Panc1 (cell line): ENCODE data around the gene ELFN2. TPM values are rescaled to one million over a fixed set of nuclear protein-coding genes. Genes with fewer than 3 reads are reported as not detected.

Experiments used
- ATAC-seq: fragments of 200-7000 bp; cut with Tn5 transposase; 2 replicates; pipeline ENCODE4 v1.9.1; 2020; ENCODE audit warnings: mild to moderate bottlenecking, moderate library complexity
- BruUV-seq: library from RNA; stranded (reverse); fragments of 400-500 nt; replicated peaks from 2 replicates; lab custom pipeline; 2021; lab: Mats Ljungman, UMichigan
- CTCF ChIA-PET: fragments of 300-600 bp; sonication (Branson Sonifier 250); formaldehyde crosslinking; loops from one replicate; lab custom pipeline; 2022; ENCODE audit warnings: antibody characterized with exemption; lab: Charles Lee
- POLR2A ChIA-PET: fragments of 300-600 bp; sonication (Branson Sonifier 250); formaldehyde crosslinking; loops from one replicate; lab custom pipeline; 2022; ENCODE audit warnings: antibody characterized with exemption; lab: Charles Lee
- DNase-seq: peaks from one replicate; pipeline ENCODE4 v3.0.0-alpha.2; 2010; ENCODE audit warnings: low read depth, low spot score
- H3K27ac ChIP-seq: 2 replicates; pipeline ENCODE4 v1.5.1; 2011; ENCODE audit warnings: mild to moderate bottlenecking, low read length, inconsistent platforms
- H3K27me3 ChIP-seq: fragments of 200-500 bp; sonication (Bioruptor generic); 2 replicates; pipeline ENCODE4 v1.6.0; 2014; ENCODE audit warnings: low read length, inconsistent platforms; ENCODE audit not compliant: control insufficient read depth, insufficient read depth
- H3K36me3 ChIP-seq: fragments of 200-500 bp; sonication (Bioruptor generic); 2 replicates; pipeline ENCODE4 v1.5.1; 2014; ENCODE audit warnings: inconsistent platforms, mild to moderate bottlenecking, low read length, moderate library complexity; ENCODE audit not compliant: control insufficient read depth, insufficient read depth
- H3K4me1 ChIP-seq: 2 replicates; pipeline ENCODE4 v1.5.1; 2011; ENCODE audit warnings: inconsistent platforms, mild to moderate bottlenecking, low read length, moderate library complexity; ENCODE audit not compliant: control insufficient read depth, insufficient read depth
- H3K4me3 ChIP-seq, 2 experiments: 2 replicates each; pipeline ENCODE4 v1.5.1; 2011 to 2012; ENCODE audit warnings: low read depth in 2 of 2, low read length in 2 of 2, mild to moderate bottlenecking in 2 of 2, inconsistent platforms in 1 of 2, moderate library complexity in 1 of 2
- H3K9me3 ChIP-seq: fragments of 200-500 bp; sonication (Bioruptor generic); 2 replicates; pipeline ENCODE4 v1.5.1; 2014; ENCODE audit warnings: low read depth, mild to moderate bottlenecking, inconsistent platforms, low read length, moderate library complexity; ENCODE audit not compliant: control insufficient read depth, insufficient read depth
- POLR2AphosphoS5 ChIP-seq: IDR thresholded peaks from 2 replicates; pipeline ENCODE4 v1.6.1; 2012; ENCODE audit warnings: mild to moderate bottlenecking, low read depth, low read length, moderate library complexity
- SIN3A ChIP-seq: IDR thresholded peaks from 2 replicates; pipeline ENCODE4 v1.6.1; 2012; ENCODE audit warnings: low read depth, mild to moderate bottlenecking, low read length, moderate library complexity, borderline replicate concordance; ENCODE audit not compliant: insufficient read depth
- TCF7L2 ChIP-seq: IDR thresholded peaks from 2 replicates; pipeline ENCODE4 v1.6.1; 2011; ENCODE audit warnings: mild to moderate bottlenecking, low read depth, low read length, inconsistent platforms
- in situ Hi-C: cut with HindIII; loops from 2 replicates; pipeline ENCODE4 v1.10.0; 2016; ENCODE audit warnings: low sequenced_read_pairs, low pct_unique_long_range_greater_than_20kb
- intact Hi-C: fragments of 100-400 bp; cut with micrococcal nuclease; formaldehyde crosslinking; loops from one replicate; pipeline ENCODE4 v1.10.0; 2022; ENCODE audit not compliant: unreplicated experiment
- total RNA-seq: library from RNA; stranded (reverse); gene quantifications from one replicate; pipeline ENCODE4 v1.2.1, GENCODE V29; 2021; ENCODE audit not compliant: unreplicated experiment
- TF ChIP-seq, protein P1 (sequence below): fragments of 450-650 bp; IDR thresholded peaks from 2 replicates; pipeline ENCODE4 v1.5.1; 2017; ENCODE audit warnings: mild to moderate bottlenecking
- TF ChIP-seq, protein P2 (sequence below), 2 experiments: IDR thresholded peaks; 2 replicates each; pipeline ENCODE4 v1.6.1; 2011 to 2012; ENCODE audit warnings: low read depth in 2 of 2, control low read depth in 1 of 2, low read length in 1 of 2, mild to moderate bottlenecking in 1 of 2, moderate library complexity in 1 of 2; ENCODE audit not compliant: insufficient read depth in 1 of 2

The ELFN2 gene
- total RNA-seq, 1 experiment from 2014 or later = 2.9 TPM

DNA sequence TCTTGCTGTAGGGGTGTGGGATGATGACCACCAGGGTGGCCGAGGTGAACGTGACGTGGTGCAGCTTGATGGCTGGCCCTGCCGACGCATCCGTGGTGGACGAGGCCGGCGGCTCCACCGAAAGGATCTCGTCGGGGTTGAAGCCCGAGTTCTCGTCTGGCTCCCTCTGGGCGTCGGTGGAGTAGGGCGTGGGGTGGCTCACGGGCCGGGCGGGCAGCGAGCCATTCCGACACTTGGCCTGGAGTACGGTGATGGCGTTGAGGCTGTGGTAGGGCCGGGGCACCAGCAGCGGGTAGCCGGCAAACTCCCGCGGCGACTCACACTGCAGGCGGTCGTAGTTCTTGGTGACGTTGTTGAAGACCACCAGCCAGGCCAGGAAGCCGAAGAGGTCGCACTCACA lies 52.7 kb downstream of the ELFN2 start:
- H3K36me3 ChIP-seq = no peaks in the 10 kb centered on the region
- POLR2A ChIA-PET = no interaction called here
- H3K27me3 ChIP-seq = no peaks in the 10 kb centered on the region
- H3K4me3 ChIP-seq = no peak overlapping the region
- DNase-seq (no peak), ATAC-seq (no peak)
- H3K4me1 ChIP-seq = peaks cover 7% of the 10 kb centered on the region; the same call in 1 of the 2 replicates
- H3K27ac ChIP-seq = no peak overlapping the region
- in situ Hi-C loops = no loop called here
- CTCF ChIA-PET = no interaction called here
- TF ChIP-seq SIN3A (no peak), POLR2AphosphoS5 (no peak), TCF7L2 (no peak)
- TF ChIP-seq, protein P1, sequence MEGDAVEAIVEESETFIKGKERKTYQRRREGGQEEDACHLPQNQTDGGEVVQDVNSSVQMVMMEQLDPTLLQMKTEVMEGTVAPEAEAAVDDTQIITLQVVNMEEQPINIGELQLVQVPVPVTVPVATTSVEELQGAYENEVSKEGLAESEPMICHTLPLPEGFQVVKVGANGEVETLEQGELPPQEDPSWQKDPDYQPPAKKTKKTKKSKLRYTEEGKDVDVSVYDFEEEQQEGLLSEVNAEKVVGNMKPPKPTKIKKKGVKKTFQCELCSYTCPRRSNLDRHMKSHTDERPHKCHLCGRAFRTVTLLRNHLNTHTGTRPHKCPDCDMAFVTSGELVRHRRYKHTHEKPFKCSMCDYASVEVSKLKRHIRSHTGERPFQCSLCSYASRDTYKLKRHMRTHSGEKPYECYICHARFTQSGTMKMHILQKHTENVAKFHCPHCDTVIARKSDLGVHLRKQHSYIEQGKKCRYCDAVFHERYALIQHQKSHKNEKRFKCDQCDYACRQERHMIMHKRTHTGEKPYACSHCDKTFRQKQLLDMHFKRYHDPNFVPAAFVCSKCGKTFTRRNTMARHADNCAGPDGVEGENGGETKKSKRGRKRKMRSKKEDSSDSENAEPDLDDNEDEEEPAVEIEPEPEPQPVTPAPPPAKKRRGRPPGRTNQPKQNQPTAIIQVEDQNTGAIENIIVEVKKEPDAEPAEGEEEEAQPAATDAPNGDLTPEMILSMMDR = no peak
- H3K9me3 ChIP-seq = no peaks in the 10 kb centered on the region
- no TSS peak for BruUV-seq
- intact Hi-C loops = no loop called here

DNA sequence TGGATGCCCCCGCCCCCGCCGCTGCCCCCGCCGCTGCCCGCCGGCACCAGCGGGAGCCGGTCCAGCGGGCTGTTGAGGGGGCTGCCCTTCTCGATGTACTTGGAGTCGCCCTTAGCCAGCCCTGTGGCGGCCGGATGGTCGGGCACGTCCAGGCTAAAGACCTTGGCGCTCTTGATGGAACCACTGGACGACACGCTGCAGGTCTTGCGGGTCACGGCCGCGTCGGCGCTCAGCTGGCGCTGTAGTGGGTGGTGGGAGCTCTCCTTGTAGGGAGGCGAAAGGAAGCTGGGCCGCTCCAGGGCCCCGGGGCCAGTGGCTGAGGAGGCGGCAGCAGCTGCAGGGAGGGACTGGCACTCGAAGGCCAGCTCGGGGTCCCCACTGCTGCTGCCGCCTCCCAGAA lies 53.8 kb downstream of the ELFN2 start:
- Histone ChIP-seq H3K4me1 (no peaks in the 10 kb centered on the region), H3K4me3 (no peak overlapping the region), H3K36me3 (no peaks in the 10 kb centered on the region), H3K9me3 (no peaks in the 10 kb centered on the region), H3K27me3 (no peaks in the 10 kb centered on the region), H3K27ac (no peak overlapping the region)
- ATAC-seq = no peak
- DNase-seq = no peak
- ChIA-PET CTCF (no interaction called here), POLR2A (no interaction called here)
- intact Hi-C loops = no loop called here
- BruUV-seq = no TSS peak
- in situ Hi-C loops = no loop called here
- TF ChIP-seq POLR2AphosphoS5 (no peak), SIN3A (no peak), TCF7L2 (no peak)
- TF ChIP-seq, protein P1 = no peak
- TF ChIP-seq, protein P2, sequence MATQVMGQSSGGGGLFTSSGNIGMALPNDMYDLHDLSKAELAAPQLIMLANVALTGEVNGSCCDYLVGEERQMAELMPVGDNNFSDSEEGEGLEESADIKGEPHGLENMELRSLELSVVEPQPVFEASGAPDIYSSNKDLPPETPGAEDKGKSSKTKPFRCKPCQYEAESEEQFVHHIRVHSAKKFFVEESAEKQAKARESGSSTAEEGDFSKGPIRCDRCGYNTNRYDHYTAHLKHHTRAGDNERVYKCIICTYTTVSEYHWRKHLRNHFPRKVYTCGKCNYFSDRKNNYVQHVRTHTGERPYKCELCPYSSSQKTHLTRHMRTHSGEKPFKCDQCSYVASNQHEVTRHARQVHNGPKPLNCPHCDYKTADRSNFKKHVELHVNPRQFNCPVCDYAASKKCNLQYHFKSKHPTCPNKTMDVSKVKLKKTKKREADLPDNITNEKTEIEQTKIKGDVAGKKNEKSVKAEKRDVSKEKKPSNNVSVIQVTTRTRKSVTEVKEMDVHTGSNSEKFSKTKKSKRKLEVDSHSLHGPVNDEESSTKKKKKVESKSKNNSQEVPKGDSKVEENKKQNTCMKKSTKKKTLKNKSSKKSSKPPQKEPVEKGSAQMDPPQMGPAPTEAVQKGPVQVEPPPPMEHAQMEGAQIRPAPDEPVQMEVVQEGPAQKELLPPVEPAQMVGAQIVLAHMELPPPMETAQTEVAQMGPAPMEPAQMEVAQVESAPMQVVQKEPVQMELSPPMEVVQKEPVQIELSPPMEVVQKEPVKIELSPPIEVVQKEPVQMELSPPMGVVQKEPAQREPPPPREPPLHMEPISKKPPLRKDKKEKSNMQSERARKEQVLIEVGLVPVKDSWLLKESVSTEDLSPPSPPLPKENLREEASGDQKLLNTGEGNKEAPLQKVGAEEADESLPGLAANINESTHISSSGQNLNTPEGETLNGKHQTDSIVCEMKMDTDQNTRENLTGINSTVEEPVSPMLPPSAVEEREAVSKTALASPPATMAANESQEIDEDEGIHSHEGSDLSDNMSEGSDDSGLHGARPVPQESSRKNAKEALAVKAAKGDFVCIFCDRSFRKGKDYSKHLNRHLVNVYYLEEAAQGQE (IDR thresholded peaks at IDR 0.05; ENCODE audit: insufficient read depth in 1 of 2, low read depth in 2 of 2, low read length in 1 of 2) = no peak
